Heart left ventricle (tissue), 13 donors: ENCODE results near the gene MXRA8.

Experiments
- CTCF ChIP-seq, 12 donors: fragments of 200-600 bp; sonication (generic) in 4 of 12; IDR thresholded peaks; one replicate each; pipeline versions ENCODE4 v1.5.0 to v1.8.0; 2018 to 2022; ENCODE audit warnings: antibody characterized with exemption in 12 of 12, mild to moderate bottlenecking in 5 of 12
- POLR2A ChIP-seq, 2 donors: fragments of 450-650 bp; IDR thresholded peaks; one replicate each; pipeline ENCODE4 v1.6.1; 2017; ENCODE audit warnings: antibody characterized with exemption in 2 of 2, mild to moderate bottlenecking in 2 of 2, moderate library complexity in 2 of 2
- donor health status: ischemic (EF 13 %, LVEDD 7.1; RV severe dilation, severe dysfunction).
- donor health status: DM: no; HTN: yes; CAD: no.
- donor health status: DM: no; HTN: no; CAD: no.
- donor health status: ischemic (EF 25% LVEDD 6.9; RV normal size, moderate dysfunction).
- donor health status: ischemic (EF 25% LVEDD 5.7; RV mildly dilated, moderate dysfunction).
- donor health status: ischemic (EF 35%, LVEDD 5.7; RV mildly dilated, moderate dysfunction).
- donor health status: nonischemic (EF 11% LVEDD 7.7; RV severe dilation, severe dysfunction).
- donor health status: DM: yes; HTN: yes; CAD: no.
- donor health status: PGD.
- donor health status: ischemic (EF 29% LVEDD 5.4; RV normal size, mild dysfunction).
- donor health status: nonischemic (EF 23%, LVEDD 6.1; RV moderate dilation, normal function).

- TF ChIP-seq CTCF (IDR thresholded peaks at IDR 0.05) (peak in 2 of 12 donors; percentile 13 to 26), POLR2A (IDR thresholded peaks at IDR 0.05) (no peak)
Observed at GRCh38 chr1:1361982-1362423, 3.6 kb upstream of the MXRA8 start.
